Measurements from ENCODE around the gene LDLRAD2.

DNA sequence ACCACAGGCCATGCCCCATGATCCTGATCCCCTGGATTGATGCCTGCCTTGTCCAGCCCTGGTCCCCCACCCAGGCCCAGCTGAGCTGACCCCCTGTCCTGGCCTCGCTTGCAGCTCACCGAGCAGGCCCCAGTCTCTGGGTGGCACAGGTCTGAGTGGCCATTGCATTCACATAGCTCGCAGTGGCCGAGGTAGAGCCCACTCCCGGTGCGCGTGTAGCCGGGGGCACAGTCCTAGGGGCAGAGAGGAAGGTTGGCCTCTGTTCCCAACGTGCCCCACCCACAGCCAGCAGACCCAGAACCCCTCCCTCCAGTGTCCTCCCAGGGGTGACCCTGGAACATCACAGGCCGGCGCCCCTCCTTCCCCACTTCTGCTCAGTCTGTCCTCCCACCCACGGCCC lies 51.9 kb downstream of the LDLRAD2 start:
- TF ChIP-seq POLR2AphosphoS5 (IDR thresholded peaks at IDR 0.05; ENCODE audit: low read depth, low read length) (no peak), EZH2phosphoT487 (IDR thresholded peaks at IDR 0.05; ENCODE audit: borderline replicate concordance) (no peak), CEBPB (IDR thresholded peaks at IDR 0.05; ENCODE audit: low read depth) (no peak), EZH2 (IDR thresholded peaks at IDR 0.05) (no peak), POLR2A (IDR thresholded peaks at IDR 0.05; ENCODE audit: borderline replicate concordance, extremely low read depth, insufficient read depth, insufficient read length) (no peak), FOSL1 (IDR thresholded peaks at IDR 0.05; ENCODE audit: low read depth) (no peak), MAX (IDR thresholded peaks at IDR 0.05) (no peak)
- TF ChIP-seq, protein P1, sequence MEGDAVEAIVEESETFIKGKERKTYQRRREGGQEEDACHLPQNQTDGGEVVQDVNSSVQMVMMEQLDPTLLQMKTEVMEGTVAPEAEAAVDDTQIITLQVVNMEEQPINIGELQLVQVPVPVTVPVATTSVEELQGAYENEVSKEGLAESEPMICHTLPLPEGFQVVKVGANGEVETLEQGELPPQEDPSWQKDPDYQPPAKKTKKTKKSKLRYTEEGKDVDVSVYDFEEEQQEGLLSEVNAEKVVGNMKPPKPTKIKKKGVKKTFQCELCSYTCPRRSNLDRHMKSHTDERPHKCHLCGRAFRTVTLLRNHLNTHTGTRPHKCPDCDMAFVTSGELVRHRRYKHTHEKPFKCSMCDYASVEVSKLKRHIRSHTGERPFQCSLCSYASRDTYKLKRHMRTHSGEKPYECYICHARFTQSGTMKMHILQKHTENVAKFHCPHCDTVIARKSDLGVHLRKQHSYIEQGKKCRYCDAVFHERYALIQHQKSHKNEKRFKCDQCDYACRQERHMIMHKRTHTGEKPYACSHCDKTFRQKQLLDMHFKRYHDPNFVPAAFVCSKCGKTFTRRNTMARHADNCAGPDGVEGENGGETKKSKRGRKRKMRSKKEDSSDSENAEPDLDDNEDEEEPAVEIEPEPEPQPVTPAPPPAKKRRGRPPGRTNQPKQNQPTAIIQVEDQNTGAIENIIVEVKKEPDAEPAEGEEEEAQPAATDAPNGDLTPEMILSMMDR (IDR thresholded peaks at IDR 0.05 in 2 of 3, conservative IDR thresholded peaks at IDR 0.05 in 1 of 3; ENCODE audit: borderline replicate concordance in 1 of 3, insufficient read depth in 1 of 3, low read depth in 2 of 3, low read length in 2 of 3) = no peak

All from HCT116 (cell line).